H54 (cell line): Measurements from ENCODE around the gene CNTROB.
"Not testable (repeated sequence)": the region's sequence is repeated elsewhere in the genome, so short reads cannot be mapped to it uniquely, and the experiment has no call there.

Source experiments
- DNase-seq: peaks from one replicate; pipeline ENCODE4 v3.0.0; 2011; ENCODE audit warnings: low spot score, mixed read lengths; ENCODE audit not compliant: insufficient read length
- FAIRE-seq: peaks from 3 replicates; lab custom pipeline; 2011; peaks lifted over from hg19 to GRCh38; lab: Jason Lieb, UNC
- POLR2A ChIP-seq: IDR thresholded peaks from 2 replicates; pipeline ENCODE4 v1.6.1; 2011; ENCODE audit warnings: low read depth, mild to moderate bottlenecking, low read length

Gene CNTROB

GRCh38 chr17:7944326-7944725, 12.3 kb downstream of the CNTROB start:
- TF ChIP-seq POLR2A: no peak
- FAIRE-seq: no peak
- DNase-seq: no peak

DNA sequence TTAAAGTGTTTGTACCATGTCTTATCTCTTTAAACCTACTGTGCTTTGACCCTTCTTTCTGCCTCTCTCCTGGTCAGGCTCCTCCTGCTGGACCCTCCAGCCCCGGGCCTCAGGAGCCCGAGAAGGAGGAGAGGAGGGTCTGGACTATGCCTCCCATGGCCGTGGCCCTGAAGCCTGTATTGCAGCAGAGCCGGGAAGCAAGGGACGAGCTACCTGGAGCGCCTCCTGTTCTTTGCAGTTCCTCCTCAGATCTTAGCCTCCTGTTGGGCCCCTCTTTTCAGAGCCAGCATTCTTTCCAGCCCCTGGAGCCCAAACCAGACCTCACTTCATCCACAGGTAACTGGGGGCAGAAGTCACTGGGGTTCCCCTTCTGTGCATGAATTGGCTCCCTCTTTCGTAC, 13.6 kb downstream of the CNTROB start:
- DNase-seq (no peak), FAIRE-seq (no peak)

DNA sequence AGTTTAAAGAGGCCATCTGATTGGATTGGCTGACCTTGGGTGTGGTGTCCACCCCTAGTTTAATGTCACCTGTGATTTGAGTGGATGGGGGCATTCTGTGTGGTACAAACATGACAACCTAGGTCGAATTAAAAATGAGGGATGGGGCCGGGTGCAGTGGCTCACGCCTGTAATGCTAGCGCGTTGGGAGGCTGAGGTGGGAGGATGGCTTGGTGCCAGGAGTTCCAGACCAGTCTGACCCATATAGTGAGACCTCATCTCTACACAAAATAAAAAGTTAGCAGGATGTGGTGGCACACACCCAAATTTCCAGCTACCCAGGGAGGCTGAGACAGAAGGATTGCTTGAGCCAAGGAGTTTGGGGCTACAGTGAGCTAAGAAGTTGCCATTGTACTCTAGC, 14.4 kb downstream of the CNTROB start:
- DNase-seq: no peak
- FAIRE-seq: no peak
- no peak for TF ChIP-seq POLR2A

More for the DNA sequence above, 13.6 kb downstream of the CNTROB start:
- TF ChIP-seq POLR2A: no peak

DNA sequence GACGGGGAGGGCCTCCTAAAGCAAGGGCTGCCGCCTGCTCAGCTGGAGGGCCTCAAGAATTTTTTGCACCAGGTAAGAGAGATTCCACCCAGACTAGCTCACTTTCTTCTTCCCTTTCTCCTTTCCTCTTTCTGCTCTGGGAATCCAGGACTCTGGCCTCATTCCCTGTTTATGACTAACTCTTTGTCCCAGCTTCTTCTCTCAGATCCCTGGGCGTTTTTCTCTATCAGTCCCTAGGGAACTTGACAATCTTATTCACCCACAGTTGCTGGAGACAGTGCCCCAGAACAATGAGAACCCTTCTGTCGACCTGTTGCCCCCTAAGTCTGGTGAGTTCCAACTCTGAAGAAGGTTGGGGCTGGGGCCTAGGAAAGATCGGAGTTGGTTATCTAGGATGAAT, 15.6 kb downstream of the CNTROB start:
- DNase-seq: no peak
- TF ChIP-seq POLR2A: no peak
- FAIRE-seq: no peak

- FAIRE-seq: no peak
- no peak for TF ChIP-seq POLR2A
Measured at GRCh38 chr17:7950578-7950977, 18.6 kb downstream of the CNTROB start.

DNA sequence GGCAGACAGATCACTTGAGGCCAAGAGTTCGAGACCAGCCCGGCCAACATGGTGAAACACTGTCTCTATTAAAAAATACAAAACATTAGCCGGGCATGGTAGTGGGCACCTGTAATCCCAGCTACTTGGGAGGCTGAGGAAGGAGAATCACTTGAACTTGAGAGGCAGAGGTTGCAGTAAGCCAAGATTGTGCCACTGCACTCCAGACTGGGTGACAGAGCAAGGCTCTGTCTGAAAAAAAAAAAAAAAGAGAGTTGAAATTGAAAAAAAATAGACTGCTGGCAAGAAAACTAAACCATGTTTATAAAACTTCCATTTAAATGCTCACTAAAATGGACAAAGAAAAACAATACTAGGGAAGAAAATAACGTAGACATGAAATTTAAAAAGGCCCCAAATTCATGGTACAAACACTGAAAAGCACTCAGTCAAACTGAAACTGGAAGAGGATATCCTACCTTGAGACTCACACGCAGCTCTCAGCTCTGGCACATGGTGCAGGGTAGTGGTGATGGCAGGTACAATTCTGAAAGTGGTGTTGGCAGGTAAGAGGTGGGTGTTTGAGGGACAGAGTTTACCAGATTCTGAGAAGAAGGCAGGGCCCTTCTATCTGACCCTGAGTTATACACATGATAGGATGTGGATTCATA, 19.3 kb downstream of the CNTROB start:
- DNase-seq (no peak), FAIRE-seq (no peak)
- no peak for TF ChIP-seq POLR2A

More at GRCh38 chr17:7950578-7950977, 18.6 kb downstream of the CNTROB start:
- no peak for DNase-seq

GRCh38 chr17:7953266-7953665, 21.3 kb downstream of the CNTROB start:
- FAIRE-seq, DNase-seq: not testable (repeated sequence)

- DNase-seq (no peak), FAIRE-seq (no peak)
- no peak for TF ChIP-seq POLR2A
Measured at GRCh38 chr17:7955414-7956227, 23.6 kb downstream of the CNTROB start.

- FAIRE-seq: no peak
- no peak for TF ChIP-seq POLR2A
- DNase-seq: no peak
Measured at GRCh38 chr17:7956228-7956965, 24.4 kb downstream of the CNTROB start.

DNA sequence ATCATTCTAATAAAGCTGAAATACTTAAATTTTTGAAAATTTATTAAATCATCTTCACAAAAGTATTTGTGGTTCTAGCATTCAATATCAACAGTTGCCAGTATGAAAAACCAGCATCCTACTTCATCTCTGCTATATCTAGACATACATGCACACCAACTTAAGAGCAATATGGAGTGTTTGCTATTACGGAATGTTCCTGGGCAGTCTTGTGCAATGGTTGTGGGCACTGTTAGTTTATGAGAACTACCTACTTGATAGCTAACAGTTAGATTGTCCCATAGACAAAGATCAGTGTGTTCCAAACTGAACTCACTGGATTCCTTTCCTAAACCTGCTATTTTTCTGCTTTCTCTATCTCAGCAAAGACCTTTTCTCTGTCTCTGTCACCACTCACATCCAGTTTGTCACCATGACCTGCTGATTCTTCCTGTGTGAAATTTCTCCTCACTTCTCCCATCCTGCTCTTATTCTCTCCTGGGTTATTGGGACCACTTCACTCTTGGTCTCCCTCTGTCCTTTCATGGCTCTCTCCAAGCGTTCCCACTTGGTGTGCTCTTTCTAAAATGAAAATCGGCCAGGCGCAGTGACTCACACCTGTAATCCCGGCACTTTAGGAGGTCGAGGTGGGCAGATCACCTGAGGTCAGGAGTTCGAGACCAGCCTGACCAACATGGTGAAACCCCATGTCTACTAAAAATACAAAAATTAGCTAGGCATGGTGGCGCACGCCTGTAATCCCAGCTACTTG, 27.7 kb downstream of the CNTROB start:
- DNase-seq: no peak
- TF ChIP-seq POLR2A: no peak
- no peak for FAIRE-seq

DNA sequence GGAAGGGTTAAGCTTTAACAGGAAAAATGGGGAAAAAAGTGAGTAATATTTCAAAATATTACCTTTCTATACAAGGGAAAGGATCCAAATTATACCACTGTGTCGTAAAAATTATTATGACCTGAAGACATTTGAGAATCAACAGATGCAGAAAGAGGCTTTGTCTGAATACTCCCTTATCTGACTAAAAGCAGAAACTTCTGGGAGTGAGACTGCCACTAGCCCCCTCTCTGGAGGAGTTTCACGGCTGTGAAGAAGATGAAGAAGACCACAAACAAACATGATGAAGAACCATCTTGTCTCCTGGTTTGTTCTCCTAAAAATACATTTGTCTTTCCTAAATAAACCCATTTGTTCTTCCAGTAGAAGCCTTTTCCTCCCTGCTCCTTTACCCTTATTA, 29.4 kb downstream of the CNTROB start:
- TF ChIP-seq POLR2A: no peak
- DNase-seq: no peak
- FAIRE-seq: no peak

DNA sequence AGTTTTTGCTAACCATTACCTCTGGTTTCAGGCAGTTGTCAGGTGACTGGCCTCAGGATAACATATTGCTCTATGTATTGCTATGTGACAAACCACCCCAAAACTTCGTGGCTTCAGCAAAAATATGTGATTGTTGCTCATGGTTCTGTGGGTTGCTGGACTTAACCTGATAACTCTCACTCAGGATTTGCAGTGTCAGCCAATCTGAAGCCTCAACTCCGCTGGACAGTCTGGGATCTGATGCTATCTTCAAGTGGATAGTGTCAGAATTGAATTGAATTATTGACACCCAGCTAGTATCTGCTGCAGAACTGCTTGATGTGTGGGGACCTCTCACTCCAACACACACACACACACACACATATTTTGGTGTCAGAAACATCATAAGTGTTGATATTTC, 35.7 kb downstream of the CNTROB start:
- FAIRE-seq: no peak
- TF ChIP-seq POLR2A: no peak

DNA sequence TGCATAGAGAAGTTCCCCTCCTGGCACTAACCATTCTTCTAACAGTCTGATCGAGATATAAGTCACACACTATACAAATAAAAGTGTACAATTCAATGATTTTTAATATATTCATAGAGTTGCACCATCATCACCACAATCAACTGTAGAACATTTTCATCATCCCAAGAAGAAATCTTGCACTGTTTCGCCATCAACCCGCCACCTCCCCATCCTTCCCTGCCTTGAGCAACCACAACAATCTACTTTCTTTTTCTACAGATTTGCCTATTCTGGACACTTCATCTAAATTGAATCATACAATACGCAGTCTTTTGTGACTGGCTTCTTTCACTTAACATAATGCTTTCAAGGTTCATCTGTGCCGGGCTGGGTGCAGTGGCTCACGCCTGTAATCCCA, 37.4 kb downstream of the CNTROB start:
- TF ChIP-seq POLR2A: no peak
- FAIRE-seq (no peak), DNase-seq (no peak)

More for the DNA sequence above, 35.7 kb downstream of the CNTROB start:
- DNase-seq: no peak
